CD4-positive, alpha-beta T cell (primary cell): ENCODE results near the gene NGF. TPM values are rescaled to one million over a fixed set of nuclear protein-coding genes. Genes with fewer than 3 reads are reported as not detected.

ENCODE experiments used
- ATAC-seq: fragments of 200-7000 bp; cut with Tn5 transposase; one replicate; pipeline ENCODE4 v1.10.0; 2022; ENCODE audit warnings: mild to moderate bottlenecking; ENCODE audit not compliant: poor library complexity
- CTCF ChIA-PET: fragments of 350-600 bp; sonication (Branson Sonifier 250); formaldehyde crosslinking; loops from one replicate; lab custom pipeline; 2021; ENCODE audit warnings: antibody characterized with exemption, inconsistent platforms; lab: Charles Lee
- POLR2A ChIA-PET: fragments of 350-600 bp; sonication (Branson Sonifier 250); formaldehyde crosslinking; loops from one replicate; lab custom pipeline; 2021; ENCODE audit warnings: antibody characterized with exemption, inconsistent platforms; lab: Charles Lee
- DNase-seq, 14 experiments: peaks; one replicate each; pipeline ENCODE4 v3.0.0-alpha.2; 2013 to 2020; ENCODE audit warnings: mixed read lengths in 2 of 14
- H3K27ac ChIP-seq, 2 donors: one replicate each; pipeline versions ENCODE4 v1.5.1 to v1.7.0; 2013; ENCODE audit warnings: low read length in 2 of 2, low read depth in 1 of 2, mild to moderate bottlenecking in 1 of 2
- H3K27me3 ChIP-seq, 2 experiments: 1 replicate in 1 of 2; 2 replicates in 1 of 2; pipeline versions ENCODE4 v1.6.1 to v1.7.0; 2013; ENCODE audit warnings: low read length in 2 of 2, control low read depth in 1 of 2, mild to moderate bottlenecking in 1 of 2, moderate library complexity in 1 of 2; ENCODE audit not compliant: insufficient read depth in 2 of 2, control insufficient read depth in 1 of 2
- H3K36me3 ChIP-seq: one replicate; pipeline ENCODE4 v1.6.1; 2013; ENCODE audit warnings: low read length, control low read depth; ENCODE audit not compliant: insufficient read depth
- H3K4me1 ChIP-seq: one replicate; pipeline ENCODE4 v1.6.1; 2013; ENCODE audit warnings: low read length, control low read depth; ENCODE audit not compliant: insufficient read depth
- H3K4me3 ChIP-seq: one replicate; pipeline ENCODE4 v1.5.1; 2013; ENCODE audit warnings: mild to moderate bottlenecking, low read length, moderate library complexity
- H3K9me3 ChIP-seq, 2 experiments: 1 replicate in 1 of 2; 2 replicates in 1 of 2; pipeline versions ENCODE4 v1.6.1 to v1.7.0; 2013; ENCODE audit warnings: low read length in 2 of 2, mild to moderate bottlenecking in 2 of 2, control low read depth in 1 of 2, moderate library complexity in 1 of 2; ENCODE audit not compliant: control insufficient read depth in 1 of 2, insufficient read depth in 1 of 2
- H3K27ac Mint-ChIP-seq: one replicate; pipeline ENCODE4 v1.8.0; 2020; ENCODE audit warnings: mixed read lengths
- H3K27me3 Mint-ChIP-seq: one replicate; pipeline ENCODE4 v1.8.0; 2021; ENCODE audit warnings: mixed read lengths
- H3K36me3 Mint-ChIP-seq: one replicate; pipeline ENCODE4 v1.8.0; 2021; ENCODE audit warnings: low read depth, mixed read lengths
- H3K4me1 Mint-ChIP-seq: one replicate; pipeline ENCODE4 v1.8.0; 2021; ENCODE audit warnings: low read depth, mixed read lengths
- H3K4me3 Mint-ChIP-seq: one replicate; pipeline ENCODE4 v1.8.0; 2020; ENCODE audit warnings: mild to moderate bottlenecking, mixed read lengths
- H3K9me3 Mint-ChIP-seq: one replicate; pipeline ENCODE4 v1.8.0; 2020; ENCODE audit warnings: mixed read lengths
- CTCF ChIP-seq: fragments of 200-600 bp; IDR thresholded peaks from one replicate; pipeline ENCODE4 v1.8.0; 2022; ENCODE audit warnings: antibody characterized with exemption, mild to moderate bottlenecking
- intact Hi-C, 2 experiments: fragments of 100-400 bp; cut with DNase I in 1 of 2; cut with micrococcal nuclease in 1 of 2; formaldehyde crosslinking; loops; one replicate each; pipeline versions ENCODE4 v1.15.1 to v1.9.0; 2023 to 2025; cut with DNase I, micrococcal nuclease
- total RNA-seq, 174 experiments: library from RNA in 2 of 174; stranded (reverse) in 2 of 174; gene quantifications; one replicate each; pipeline ENCODE4 v1.2.3 and lab custom pipeline; 2021 to 2026

NGF gene
- total RNA-seq, 2 experiments from 2014 or later: not detected

DNA sequence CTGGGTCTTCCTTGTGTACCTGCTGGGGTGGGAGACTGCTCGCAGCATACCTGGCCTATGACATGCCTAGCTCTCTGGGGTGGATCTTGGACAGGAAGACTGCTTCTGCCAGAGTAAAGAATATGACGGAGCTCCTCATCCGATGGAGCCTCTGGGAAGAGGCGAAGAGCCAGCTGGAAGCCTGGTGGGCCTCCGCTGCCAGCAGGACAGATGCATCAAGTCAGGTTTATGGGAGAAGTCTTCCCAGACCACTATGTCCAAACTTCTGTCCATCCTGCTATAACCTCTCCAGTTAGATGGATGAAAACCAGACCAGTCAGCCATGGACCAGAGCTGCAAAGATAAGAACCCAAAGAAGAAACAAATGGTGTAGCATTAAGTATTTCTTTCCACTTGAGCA lies 27.7 kb upstream of the NGF start:
- Mint-ChIP-seq H3K27ac (no peak overlapping the region), H3K36me3 (no peaks in the 10 kb centered on the region), H3K4me3 (no peak overlapping the region), H3K27me3 (no peaks in the 10 kb centered on the region), H3K4me1 (no peaks in the 10 kb centered on the region), H3K9me3 (peaks cover 2% of the 10 kb centered on the region)
- Histone ChIP-seq H3K4me3 (no peak overlapping the region), H3K27me3 (no peaks in the 10 kb centered on the region), H3K4me1 (no peaks in the 10 kb centered on the region), H3K36me3 (no peaks in the 10 kb centered on the region), H3K9me3 (peaks cover 0 to 11% of the 10 kb centered on the region in 2 experiments), H3K27ac (no peak overlapping the region)
- TF ChIP-seq CTCF: no peak
- DNase-seq: no peak
- POLR2A ChIA-PET: no interaction called here
- no peak for ATAC-seq
- intact Hi-C loops: no loop called here
- CTCF ChIA-PET: no interaction called here

DNA sequence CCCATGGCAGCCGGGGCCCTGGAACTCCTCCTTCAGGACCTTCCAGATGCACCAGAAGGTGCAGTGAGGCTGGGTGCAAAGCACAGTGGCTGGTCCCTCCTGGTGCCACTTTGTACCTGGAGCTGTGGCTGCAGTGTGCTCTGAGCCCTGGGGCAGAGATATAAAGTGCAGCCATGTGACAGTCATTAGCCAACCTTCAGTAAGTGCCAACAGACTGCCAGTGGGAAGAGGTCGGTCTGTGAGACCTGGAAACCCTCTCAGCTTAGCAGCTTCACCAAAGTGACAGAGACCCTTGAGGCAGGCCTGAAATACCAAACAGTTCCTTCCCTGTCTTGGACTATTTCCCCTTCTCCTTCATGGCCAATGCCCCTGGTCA lies 26.7 kb upstream of the NGF start:
- CTCF ChIA-PET: no interaction called here
- ATAC-seq: no peak
- POLR2A ChIA-PET: no interaction called here
- Mint-ChIP-seq H3K4me3 (no peak overlapping the region), H3K27me3 (no peaks in the 10 kb centered on the region), H3K4me1 (no peaks in the 10 kb centered on the region), H3K36me3 (no peaks in the 10 kb centered on the region), H3K27ac (no peak overlapping the region), H3K9me3 (peaks cover 2% of the 10 kb centered on the region)
- no peaks in the 10 kb centered on the region for H3K4me1 ChIP-seq
- H3K9me3 ChIP-seq: peaks cover 0 to 21% of the 10 kb centered on the region in 2 experiments
- no peak overlapping the region for H3K4me3 ChIP-seq
- intact Hi-C loops: no loop called here
- H3K27ac ChIP-seq: no peak overlapping the region
- H3K27me3 ChIP-seq: no peaks in the 10 kb centered on the region
- no peak for DNase-seq
- H3K36me3 ChIP-seq: no peaks in the 10 kb centered on the region
- TF ChIP-seq CTCF: no peak

DNA sequence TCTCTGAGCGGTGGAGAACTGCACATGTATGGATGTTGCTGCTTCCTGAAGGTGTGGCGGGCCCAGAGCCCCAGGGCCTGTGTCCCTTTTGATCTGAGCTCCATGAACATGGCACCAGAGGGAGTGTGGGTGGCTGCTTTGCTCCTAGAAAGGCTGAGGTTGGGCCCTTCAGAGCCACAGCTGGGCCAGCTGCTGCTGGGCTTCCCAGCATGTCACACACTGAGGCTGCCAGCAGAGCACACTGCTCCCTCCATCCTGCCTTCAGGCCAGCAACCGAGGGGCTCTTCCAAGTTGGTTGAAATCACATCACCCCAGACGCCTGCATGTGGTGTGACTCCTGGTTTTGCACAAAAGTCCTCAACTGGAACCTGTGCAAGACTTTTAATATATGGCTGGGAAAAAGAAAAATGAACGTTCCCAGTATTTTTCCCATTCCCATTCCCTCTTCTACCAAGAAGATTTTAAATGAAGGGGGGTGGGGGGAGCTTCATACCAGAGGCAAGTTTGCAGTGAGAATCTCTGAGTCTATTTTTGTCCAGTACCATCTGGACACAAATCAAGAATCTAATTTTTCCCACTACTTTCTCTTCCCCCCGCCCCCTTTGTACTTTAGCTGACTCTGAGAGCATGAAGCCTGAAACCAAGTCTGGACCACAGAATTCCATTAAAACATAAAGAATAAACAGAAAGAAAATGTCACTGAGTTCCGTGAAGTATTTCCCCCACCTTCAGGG lies 26.2 kb upstream of the NGF start:
- intact Hi-C loops: no loop called here
- Histone ChIP-seq H3K9me3 (peaks cover 0 to 25% of the 10 kb centered on the region in 2 experiments), H3K27me3 (no peaks in the 10 kb centered on the region), H3K27ac (no peak overlapping the region), H3K36me3 (no peaks in the 10 kb centered on the region), H3K4me3 (no peak overlapping the region), H3K4me1 (no peaks in the 10 kb centered on the region)
- Mint-ChIP-seq H3K27ac (no peak overlapping the region), H3K9me3 (peaks cover 2% of the 10 kb centered on the region), H3K36me3 (no peaks in the 10 kb centered on the region), H3K27me3 (no peaks in the 10 kb centered on the region), H3K4me1 (no peaks in the 10 kb centered on the region), H3K4me3 (no peak overlapping the region)
- POLR2A ChIA-PET: no interaction called here
- no peak for TF ChIP-seq CTCF
- CTCF ChIA-PET: no interaction called here
- no peak for ATAC-seq
- DNase-seq: no peak
